Peyer's patch (tissue), 4 donors: ENCODE data around the gene RSKR.

ENCODE experiments used
- POLR2A ChIP-seq, 2 donors: fragments of 450-650 bp; IDR thresholded peaks; one replicate each; pipeline ENCODE4 v1.5.1; 2017; ENCODE audit warnings: antibody characterized with exemption in 2 of 2, mild to moderate bottlenecking in 2 of 2, moderate library complexity in 2 of 2
- TF ChIP-seq, protein P1 (sequence below), 6 experiments: fragments of 450-650 bp in 4 of 6; fragments of 200-600 bp in 2 of 6; sonication (generic) in 1 of 6; IDR thresholded peaks; one replicate each; pipeline ENCODE4 v1.5.1; 2017 to 2019; ENCODE audit warnings: antibody characterized with exemption in 6 of 6, mild to moderate bottlenecking in 3 of 6, moderate library complexity in 1 of 6

DNA sequence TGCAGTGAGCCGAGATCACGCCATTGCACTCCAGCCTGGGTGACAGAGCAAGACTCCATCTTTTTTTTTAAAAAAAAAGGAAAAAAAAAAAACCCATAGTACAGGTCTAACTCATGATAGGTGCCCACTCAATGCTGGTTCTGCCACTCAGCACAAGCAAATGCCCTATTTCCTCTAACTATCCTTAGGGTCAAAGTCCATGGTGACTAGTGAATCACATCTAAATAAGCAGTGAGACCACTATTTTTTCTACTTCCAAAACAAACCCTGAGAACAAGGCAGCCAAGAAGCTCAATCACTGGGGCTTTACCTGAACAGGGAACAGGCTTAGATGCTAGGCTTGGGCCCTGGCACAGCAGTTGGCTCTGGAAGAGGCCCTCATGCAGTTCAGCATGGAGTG, 27.6 kb upstream of the RSKR start:
- TF ChIP-seq, protein P1, sequence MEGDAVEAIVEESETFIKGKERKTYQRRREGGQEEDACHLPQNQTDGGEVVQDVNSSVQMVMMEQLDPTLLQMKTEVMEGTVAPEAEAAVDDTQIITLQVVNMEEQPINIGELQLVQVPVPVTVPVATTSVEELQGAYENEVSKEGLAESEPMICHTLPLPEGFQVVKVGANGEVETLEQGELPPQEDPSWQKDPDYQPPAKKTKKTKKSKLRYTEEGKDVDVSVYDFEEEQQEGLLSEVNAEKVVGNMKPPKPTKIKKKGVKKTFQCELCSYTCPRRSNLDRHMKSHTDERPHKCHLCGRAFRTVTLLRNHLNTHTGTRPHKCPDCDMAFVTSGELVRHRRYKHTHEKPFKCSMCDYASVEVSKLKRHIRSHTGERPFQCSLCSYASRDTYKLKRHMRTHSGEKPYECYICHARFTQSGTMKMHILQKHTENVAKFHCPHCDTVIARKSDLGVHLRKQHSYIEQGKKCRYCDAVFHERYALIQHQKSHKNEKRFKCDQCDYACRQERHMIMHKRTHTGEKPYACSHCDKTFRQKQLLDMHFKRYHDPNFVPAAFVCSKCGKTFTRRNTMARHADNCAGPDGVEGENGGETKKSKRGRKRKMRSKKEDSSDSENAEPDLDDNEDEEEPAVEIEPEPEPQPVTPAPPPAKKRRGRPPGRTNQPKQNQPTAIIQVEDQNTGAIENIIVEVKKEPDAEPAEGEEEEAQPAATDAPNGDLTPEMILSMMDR (IDR thresholded peaks at IDR 0.05): no peak
- no peak for TF ChIP-seq POLR2A (IDR thresholded peaks at IDR 0.05)
